Activated naive CD8-positive, alpha-beta T cell treated with anti-CD3 and anti-CD28 coated beads, Interleukin-2, amount 10 ng/mL, durations not matched to agents 7 days and 5 days (primary cell): ENCODE results near the gene MSRB3. TPM values are rescaled to one million over a fixed set of nuclear protein-coding genes. Genes with fewer than 3 reads are reported as not detected.
"Not testable (repeated sequence)": the region's sequence is repeated elsewhere in the genome, so short reads cannot be mapped to it uniquely, and the experiment has no call there.

ENCODE experiments used
- ATAC-seq: fragments of 150-1000 bp; cut with Tn5 transposase; one replicate; pipeline ENCODE4 v1.10.0; 2021; ENCODE audit warnings: low read depth, moderate library complexity
- POLR2A ChIA-PET: fragments of 350-600 bp; sonication (Branson Sonifier 250); formaldehyde crosslinking; loops from one replicate; lab custom pipeline; 2021; ENCODE audit warnings: antibody characterized with exemption; lab: Charles Lee
- DNase-seq: peaks from one replicate; pipeline ENCODE4 v3.0.0; 2021
- H3K27ac Mint-ChIP-seq: one replicate; pipeline ENCODE4 v1.8.0; 2022; ENCODE audit warnings: mild to moderate bottlenecking, mixed read lengths
- H3K27me3 Mint-ChIP-seq: one replicate; pipeline ENCODE4 v1.8.0; 2022; ENCODE audit warnings: mild to moderate bottlenecking, moderate library complexity, mixed read lengths
- H3K36me3 Mint-ChIP-seq: one replicate; pipeline ENCODE4 v1.8.0; 2021; ENCODE audit warnings: mild to moderate bottlenecking, mixed read lengths
- H3K4me1 Mint-ChIP-seq: one replicate; pipeline ENCODE4 v1.8.0; 2021; ENCODE audit warnings: mixed read lengths
- H3K4me3 Mint-ChIP-seq: one replicate; pipeline ENCODE4 v1.8.0; 2022; ENCODE audit warnings: mild to moderate bottlenecking, moderate library complexity, mixed read lengths
- H3K9me3 Mint-ChIP-seq: one replicate; pipeline ENCODE4 v1.8.0; 2021; ENCODE audit warnings: mixed read lengths
- total RNA-seq, 2 experiments: library from RNA; stranded (reverse); gene quantifications; one replicate each; pipeline ENCODE4 v1.2.3, GENCODE V29; 2021

MSRB3 gene
- total RNA-seq, 2 experiments from 2014 or later = not detected

- Mint-ChIP-seq H3K27me3 (peaks cover 55% of the 10 kb centered on the region), H3K4me3 (no peak overlapping the region), H3K27ac (peak overlapping the region; percentile 4), H3K36me3 (no peaks in the 10 kb centered on the region), H3K9me3 (no peaks in the 10 kb centered on the region), H3K4me1 (peaks cover 1% of the 10 kb centered on the region)
- no peak for ATAC-seq
- DNase-seq = no peak
- POLR2A ChIA-PET = no interaction called here
Observed at GRCh38 chr12:65275627-65276026, 2.9 kb upstream of the MSRB3 start.

GRCh38 chr12:65276916-65277530, 1.5 kb upstream of the MSRB3 start:
- H3K9me3 Mint-ChIP-seq = no peaks in the 10 kb centered on the region
- peaks cover 62% of the 10 kb centered on the region for H3K27me3 Mint-ChIP-seq
- no peak for DNase-seq

GRCh38 chr12:65277994-65278575, 398 bp upstream of the MSRB3 start:
- Mint-ChIP-seq H3K9me3 (no peaks in the 10 kb centered on the region), H3K27me3 (peaks cover 68% of the 10 kb centered on the region), H3K4me3 (peak overlapping the region; percentile 29), H3K27ac (no peak overlapping the region), H3K4me1 (peaks cover 1% of the 10 kb centered on the region), H3K36me3 (no peaks in the 10 kb centered on the region)
- ATAC-seq (no peak), DNase-seq (peak; percentile 27)
- POLR2A ChIA-PET = no interaction called here

More at GRCh38 chr12:65276916-65277530, 1.5 kb upstream of the MSRB3 start:
- Mint-ChIP-seq H3K4me1 (peaks cover 1% of the 10 kb centered on the region), H3K36me3 (no peaks in the 10 kb centered on the region), H3K27ac (no peak overlapping the region), H3K4me3 (no peak overlapping the region)
- POLR2A ChIA-PET = no interaction called here
- ATAC-seq = no peak

GRCh38 chr12:65279369-65280112, 1.1 kb downstream of the MSRB3 start:
- no peak for DNase-seq
- H3K4me3 Mint-ChIP-seq = peak overlapping the region; percentile 69
- H3K9me3 Mint-ChIP-seq = no peaks in the 10 kb centered on the region
- POLR2A ChIA-PET = no interaction called here
- no peaks in the 10 kb centered on the region for H3K36me3 Mint-ChIP-seq
- peaks cover 1% of the 10 kb centered on the region for H3K4me1 Mint-ChIP-seq
- no peak for ATAC-seq
- peaks cover 65% of the 10 kb centered on the region for H3K27me3 Mint-ChIP-seq
- no peak overlapping the region for H3K27ac Mint-ChIP-seq

- no peak for ATAC-seq
- Mint-ChIP-seq H3K4me3 (no peak overlapping the region), H3K4me1 (peaks cover 1% of the 10 kb centered on the region), H3K36me3 (no peaks in the 10 kb centered on the region), H3K9me3 (no peaks in the 10 kb centered on the region), H3K27me3 (peaks cover 60% of the 10 kb centered on the region), H3K27ac (no peak overlapping the region)
- POLR2A ChIA-PET = no interaction called here
- no peak for DNase-seq
Observed at GRCh38 chr12:65280306-65280705, 1.8 kb downstream of the MSRB3 start.

- POLR2A ChIA-PET = no interaction called here
- Mint-ChIP-seq H3K27me3 (peaks cover 39% of the 10 kb centered on the region), H3K4me3 (no peak overlapping the region), H3K9me3 (no peaks in the 10 kb centered on the region), H3K4me1 (peaks cover 1% of the 10 kb centered on the region), H3K36me3 (no peaks in the 10 kb centered on the region), H3K27ac (no peak overlapping the region)
- ATAC-seq (no peak), DNase-seq (no peak)
Observed at GRCh38 chr12:65282840-65283239, 4.4 kb downstream of the MSRB3 start.

GRCh38 chr12:65285532-65285931, 7.0 kb downstream of the MSRB3 start:
- H3K4me1 Mint-ChIP-seq, H3K9me3 Mint-ChIP-seq, DNase-seq, H3K36me3 Mint-ChIP-seq, ATAC-seq, H3K27ac Mint-ChIP-seq, POLR2A ChIA-PET, H3K4me3 Mint-ChIP-seq: not testable (repeated sequence)
- peaks cover 23% of the 10 kb centered on the region for H3K27me3 Mint-ChIP-seq

GRCh38 chr12:65287426-65287825, 8.9 kb downstream of the MSRB3 start:
- DNase-seq (no peak), ATAC-seq (no peak)
- Mint-ChIP-seq H3K27me3 (peaks cover 11% of the 10 kb centered on the region), H3K4me1 (no peaks in the 10 kb centered on the region), H3K4me3 (no peak overlapping the region), H3K27ac (no peak overlapping the region), H3K36me3 (no peaks in the 10 kb centered on the region), H3K9me3 (no peaks in the 10 kb centered on the region)
- POLR2A ChIA-PET = no interaction called here

GRCh38 chr12:65292241-65292640, 13.8 kb downstream of the MSRB3 start:
- Mint-ChIP-seq H3K36me3 (no peaks in the 10 kb centered on the region), H3K27ac (no peak overlapping the region), H3K4me1 (no peaks in the 10 kb centered on the region), H3K4me3 (no peak overlapping the region), H3K27me3 (peaks cover 2% of the 10 kb centered on the region), H3K9me3 (no peaks in the 10 kb centered on the region)
- POLR2A ChIA-PET = no interaction called here
- DNase-seq (no peak), ATAC-seq (no peak)

GRCh38 chr12:65293735-65294134, 15.3 kb downstream of the MSRB3 start:
- no peaks in the 10 kb centered on the region for H3K4me1 Mint-ChIP-seq
- POLR2A ChIA-PET = no interaction called here
- no peaks in the 10 kb centered on the region for H3K9me3 Mint-ChIP-seq
- no peaks in the 10 kb centered on the region for H3K36me3 Mint-ChIP-seq
- DNase-seq (no peak), ATAC-seq (no peak)
- H3K27me3 Mint-ChIP-seq = peaks cover 7% of the 10 kb centered on the region
- H3K4me3 Mint-ChIP-seq = no peak overlapping the region
- no peak overlapping the region for H3K27ac Mint-ChIP-seq

GRCh38 chr12:65294641-65295262, 16.3 kb downstream of the MSRB3 start:
- ATAC-seq (no peak), DNase-seq (no peak)
- Mint-ChIP-seq H3K27ac (no peak overlapping the region), H3K4me1 (no peaks in the 10 kb centered on the region), H3K4me3 (no peak overlapping the region), H3K9me3 (no peaks in the 10 kb centered on the region), H3K36me3 (no peaks in the 10 kb centered on the region), H3K27me3 (peaks cover 10% of the 10 kb centered on the region)
- POLR2A ChIA-PET = no interaction called here

GRCh38 chr12:65296508-65297265, 18.2 kb downstream of the MSRB3 start:
- Mint-ChIP-seq H3K27me3 (peaks cover 20% of the 10 kb centered on the region), H3K9me3 (no peaks in the 10 kb centered on the region), H3K36me3 (no peaks in the 10 kb centered on the region), H3K4me3 (no peak overlapping the region), H3K4me1 (no peaks in the 10 kb centered on the region), H3K27ac (no peak overlapping the region)
- DNase-seq (no peak), ATAC-seq (no peak)
- POLR2A ChIA-PET = no interaction called here

GRCh38 chr12:65300097-65300496, 21.6 kb downstream of the MSRB3 start:
- no peak overlapping the region for H3K27ac Mint-ChIP-seq
- no peaks in the 10 kb centered on the region for H3K9me3 Mint-ChIP-seq
- no peak for DNase-seq
- no peaks in the 10 kb centered on the region for H3K36me3 Mint-ChIP-seq
- H3K4me3 Mint-ChIP-seq = no peak overlapping the region
- POLR2A ChIA-PET = interaction anchor here (0.5 kb wide), 1 partner anchor 807 kb away, joined by 5 read pairs; no protein-coding TSS in a partner anchor
- no peak for ATAC-seq
- H3K27me3 Mint-ChIP-seq = peaks cover 32% of the 10 kb centered on the region
- H3K4me1 Mint-ChIP-seq = no peaks in the 10 kb centered on the region
